Measurements from ENCODE around the gene CACNA1I.

Gene CACNA1I

GRCh38 chr22:39568278-39568981, 2.1 kb upstream of the CACNA1I start:
- no peak for DNase-seq

GRCh38 chr22:39569066-39569465, 1.5 kb upstream of the CACNA1I start:
- DNase-seq, result no peak

- DNase-seq, result no peak
Measured at GRCh38 chr22:39570226-39570625, 327 bp upstream of the CACNA1I start.

GRCh38 chr22:39571538-39571937, 985 bp downstream of the CACNA1I start:
- DNase-seq, result no peak

GRCh38 chr22:39574779-39575551, 4.4 kb downstream of the CACNA1I start:
- no peak for DNase-seq

GRCh38 chr22:39575552-39575825, 4.9 kb downstream of the CACNA1I start:
- DNase-seq, result no peak

- DNase-seq, result no peak
Measured at GRCh38 chr22:39576027-39576426, 5.5 kb downstream of the CACNA1I start.

GRCh38 chr22:39577366-39577765, 6.8 kb downstream of the CACNA1I start:
- no peak for DNase-seq

- no peak for DNase-seq
Measured at GRCh38 chr22:39577900-39578299, 7.3 kb downstream of the CACNA1I start.

GRCh38 chr22:39580006-39580441, 9.5 kb downstream of the CACNA1I start:
- no peak for DNase-seq

GRCh38 chr22:39580795-39581194, 10.2 kb downstream of the CACNA1I start:
- no peak for DNase-seq

- no peak for DNase-seq
Measured at GRCh38 chr22:39581303-39581702, 10.8 kb downstream of the CACNA1I start.

GRCh38 chr22:39583066-39583667, 12.6 kb downstream of the CACNA1I start:
- DNase-seq, result no peak

- DNase-seq, result no peak
Measured at GRCh38 chr22:39589875-39590274, 19.3 kb downstream of the CACNA1I start.

GRCh38 chr22:39592081-39593065, 21.8 kb downstream of the CACNA1I start:
- DNase-seq, result no peak

GRCh38 chr22:39593066-39593930, 22.7 kb downstream of the CACNA1I start:
- no peak for DNase-seq

- DNase-seq, result no peak
Measured at GRCh38 chr22:39593931-39594285, 23.4 kb downstream of the CACNA1I start.

- no peak for DNase-seq
Measured at GRCh38 chr22:39594411-39594810, 23.9 kb downstream of the CACNA1I start.

GRCh38 chr22:39595622-39596172, 25.1 kb downstream of the CACNA1I start:
- no peak for DNase-seq

GRCh38 chr22:39596601-39597000, 26.0 kb downstream of the CACNA1I start:
- DNase-seq, result no peak

GRCh38 chr22:39597236-39597869, 26.8 kb downstream of the CACNA1I start:
- DNase-seq, result no peak

Measured in T-helper 2 cell (primary cell).